ENCODE measurements around the gene SH3BP5.

DNA sequence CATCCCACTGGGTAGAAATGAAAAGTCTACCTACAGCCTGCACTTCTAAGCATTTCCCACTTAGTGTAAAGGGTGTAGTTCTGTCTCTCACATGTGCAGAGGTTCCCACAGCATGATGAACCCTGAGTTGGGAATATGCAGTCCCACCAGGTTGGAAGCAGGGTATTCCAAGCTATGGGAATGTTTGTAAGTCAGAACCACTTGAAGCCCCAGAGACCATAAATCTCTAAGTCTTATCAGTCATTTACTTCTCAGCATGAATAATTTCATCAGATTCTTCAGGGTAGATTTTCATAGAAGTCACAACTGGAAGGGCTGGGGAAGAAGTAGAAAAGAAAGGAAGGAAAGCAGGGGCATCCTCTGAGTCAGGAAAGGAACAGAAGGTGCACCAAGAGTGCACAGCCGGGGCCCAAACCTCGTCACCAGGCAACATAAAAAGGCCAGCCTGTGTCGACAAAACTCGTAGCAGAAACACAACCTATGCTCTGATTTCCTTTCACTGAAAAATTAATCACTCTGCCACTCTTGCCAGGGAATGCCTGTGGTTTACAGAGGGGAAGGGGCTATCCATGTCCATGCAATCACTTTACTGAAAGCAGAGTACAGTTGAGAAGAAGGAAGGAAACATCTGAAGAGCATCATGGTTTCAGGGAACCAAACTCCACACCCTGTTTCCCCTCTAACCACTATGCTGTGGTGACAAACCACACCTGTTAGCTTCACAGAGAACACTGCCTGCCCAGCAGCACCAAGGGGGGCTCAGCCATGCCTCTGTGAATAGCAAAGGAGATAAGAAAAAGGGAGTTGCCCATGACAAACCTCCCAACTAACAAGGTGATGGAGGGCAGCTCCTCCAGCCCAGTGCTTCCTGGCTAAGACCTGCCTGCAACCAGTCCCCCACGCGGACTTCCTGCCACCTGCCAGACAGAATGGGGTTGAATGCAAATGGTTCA is 40.5 kb downstream of the SH3BP5 start:
- TF ChIP-seq CTCF (IDR thresholded peaks at IDR 0.05; ENCODE audit: poor library complexity) (no peak), EZH2 (IDR thresholded peaks at IDR 0.05; ENCODE audit: borderline replicate concordance) (no peak), EZH2phosphoT487 (IDR thresholded peaks at IDR 0.05; ENCODE audit: low read depth, severe bottlenecking, unreplicated experiment) (no peak)

Data from hepatocyte (in vitro differentiated cells).